Caco-2 (cell line): ENCODE measurements around the gene CCL4. TPM values are rescaled to one million over a fixed set of nuclear protein-coding genes. Genes with fewer than 3 reads are reported as not detected.

Source experiments
- BruUV-seq: library from RNA; stranded (reverse); fragments of 400-500 nt; replicated peaks from 2 replicates; lab custom pipeline; 2021; lab: Mats Ljungman, UMichigan
- CTCF ChIA-PET: fragments of 300-600 bp; sonication (Branson Sonifier 250); formaldehyde crosslinking; loops from one replicate; lab custom pipeline; 2022; ENCODE audit warnings: antibody characterized with exemption; lab: Charles Lee
- POLR2A ChIA-PET: fragments of 300-600 bp; sonication (Branson Sonifier 250); formaldehyde crosslinking; loops from one replicate; lab custom pipeline; 2022; ENCODE audit warnings: antibody characterized with exemption; lab: Charles Lee
- DNase-seq, 2 experiments: peaks; one replicate each; pipeline versions ENCODE4 v3.0.0 to v3.0.0-alpha.2; 2020 to 2022
- H3K27me3 ChIP-seq: replicated peaks from 2 replicates; pipeline ENCODE4 v1.6.0; 2011; ENCODE audit warnings: low read length; ENCODE audit not compliant: control insufficient read depth, insufficient read depth
- H3K36me3 ChIP-seq: 2 replicates; pipeline ENCODE4 v1.5.1; 2011; ENCODE audit warnings: low read length; ENCODE audit not compliant: control insufficient read depth, insufficient read depth
- H3K4me1 ChIP-seq: fragments of 250-450 bp; sonication (Bioruptor Pico); 2 replicates; pipeline ENCODE4 v1.5.1; 2020; ENCODE audit warnings: mild to moderate bottlenecking
- H3K4me3 ChIP-seq: 2 replicates; pipeline ENCODE4 v1.5.1; 2011; ENCODE audit warnings: low read depth, mild to moderate bottlenecking, control low read depth, low read length
- H3K9me3 ChIP-seq: fragments of 250-450 bp; sonication (Bioruptor Pico); 2 replicates; pipeline ENCODE4 v1.5.1; 2020; ENCODE audit warnings: mild to moderate bottlenecking, moderate library complexity
- H3K27ac Mint-ChIP-seq: one replicate; pipeline ENCODE4 v1.8.0; 2022; ENCODE audit warnings: mixed read lengths; ENCODE audit not compliant: unreplicated experiment
- H3K27me3 Mint-ChIP-seq: one replicate; pipeline ENCODE4 v1.8.0; 2022; ENCODE audit warnings: mixed read lengths; ENCODE audit not compliant: insufficient read depth, unreplicated experiment
- H3K36me3 Mint-ChIP-seq: one replicate; pipeline ENCODE4 v1.8.0; 2022; ENCODE audit warnings: mild to moderate bottlenecking, mixed read lengths; ENCODE audit not compliant: insufficient read depth, unreplicated experiment
- H3K4me1 Mint-ChIP-seq: one replicate; pipeline ENCODE4 v1.8.0; 2022; ENCODE audit warnings: low read depth, mixed read lengths; ENCODE audit not compliant: unreplicated experiment
- H3K4me3 Mint-ChIP-seq: one replicate; pipeline ENCODE4 v1.8.0; 2022; ENCODE audit warnings: mild to moderate bottlenecking, moderate library complexity, mixed read lengths; ENCODE audit not compliant: unreplicated experiment
- H3K9me3 Mint-ChIP-seq: one replicate; pipeline ENCODE4 v1.8.0; 2022; ENCODE audit warnings: mixed read lengths; ENCODE audit not compliant: unreplicated experiment
- intact Hi-C: fragments of 100-400 bp; cut with micrococcal nuclease; formaldehyde crosslinking; loops from one replicate; pipeline ENCODE4 v1.10.0; 2022; ENCODE audit not compliant: unreplicated experiment
- total RNA-seq: library from RNA; stranded (reverse); gene quantifications from 2 replicates; pipeline ENCODE4 v1.2.3, GENCODE V29; 2022
- TF ChIP-seq, protein P1 (sequence below), 2 experiments: fragments of 200-600 bp in 1 of 2; IDR thresholded peaks; 1 replicate in 1 of 2; 2 replicates in 1 of 2; pipeline versions ENCODE4 v1.5.1 to v1.8.0; 2011 to 2022; ENCODE audit warnings: antibody characterized with exemption in 1 of 2, control low read depth in 1 of 2, inconsistent platforms in 1 of 2, low read depth in 1 of 2, low read length in 1 of 2, mild to moderate bottlenecking in 1 of 2, moderate library complexity in 1 of 2; ENCODE audit not compliant: insufficient read depth in 1 of 2, severe bottlenecking in 1 of 2, unreplicated experiment in 1 of 2

The CCL4 gene
- total RNA-seq, 1 experiment from 2014 or later = not detected

DNA sequence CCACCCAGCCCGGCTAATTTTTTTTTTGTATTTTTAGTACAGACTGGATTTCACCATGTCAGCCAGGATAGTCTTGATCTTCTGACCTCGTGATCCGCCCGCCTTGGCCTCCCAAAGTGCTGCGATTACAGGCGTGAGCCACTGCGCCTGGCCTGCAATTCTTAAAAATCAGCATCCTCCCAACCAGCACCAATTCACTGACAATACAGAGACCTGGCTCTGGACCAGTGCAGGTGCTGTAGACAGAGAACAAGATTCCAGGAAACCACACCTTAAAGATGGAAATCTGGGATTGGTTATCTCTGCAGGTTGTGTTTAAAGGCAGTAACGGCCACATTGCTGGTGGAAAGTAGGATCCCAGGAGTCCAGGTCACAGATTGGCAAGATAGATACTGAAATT, 39.2 kb downstream of the CCL4 start:
- Mint-ChIP-seq H3K4me1 (no peaks in the 10 kb centered on the region), H3K27ac (no peak overlapping the region), H3K9me3 (no peaks in the 10 kb centered on the region), H3K27me3 (no peaks in the 10 kb centered on the region), H3K4me3 (no peak overlapping the region), H3K36me3 (no peaks in the 10 kb centered on the region)
- H3K9me3 ChIP-seq = no peaks in the 10 kb centered on the region
- no TSS peak for BruUV-seq
- POLR2A ChIA-PET = no interaction called here
- H3K4me3 ChIP-seq = no peak overlapping the region
- CTCF ChIA-PET = interaction anchor here (1.0 kb wide), 1 partner anchor 173 kb away, joined by 3 read pairs; no protein-coding TSS in a partner anchor
- no peaks in the 10 kb centered on the region for H3K36me3 ChIP-seq
- H3K27me3 ChIP-seq = no peaks in the 10 kb centered on the region
- TF ChIP-seq, protein P1, sequence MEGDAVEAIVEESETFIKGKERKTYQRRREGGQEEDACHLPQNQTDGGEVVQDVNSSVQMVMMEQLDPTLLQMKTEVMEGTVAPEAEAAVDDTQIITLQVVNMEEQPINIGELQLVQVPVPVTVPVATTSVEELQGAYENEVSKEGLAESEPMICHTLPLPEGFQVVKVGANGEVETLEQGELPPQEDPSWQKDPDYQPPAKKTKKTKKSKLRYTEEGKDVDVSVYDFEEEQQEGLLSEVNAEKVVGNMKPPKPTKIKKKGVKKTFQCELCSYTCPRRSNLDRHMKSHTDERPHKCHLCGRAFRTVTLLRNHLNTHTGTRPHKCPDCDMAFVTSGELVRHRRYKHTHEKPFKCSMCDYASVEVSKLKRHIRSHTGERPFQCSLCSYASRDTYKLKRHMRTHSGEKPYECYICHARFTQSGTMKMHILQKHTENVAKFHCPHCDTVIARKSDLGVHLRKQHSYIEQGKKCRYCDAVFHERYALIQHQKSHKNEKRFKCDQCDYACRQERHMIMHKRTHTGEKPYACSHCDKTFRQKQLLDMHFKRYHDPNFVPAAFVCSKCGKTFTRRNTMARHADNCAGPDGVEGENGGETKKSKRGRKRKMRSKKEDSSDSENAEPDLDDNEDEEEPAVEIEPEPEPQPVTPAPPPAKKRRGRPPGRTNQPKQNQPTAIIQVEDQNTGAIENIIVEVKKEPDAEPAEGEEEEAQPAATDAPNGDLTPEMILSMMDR (IDR thresholded peaks at IDR 0.05; ENCODE audit: insufficient read depth in 1 of 2, low read depth in 1 of 2, low read length in 1 of 2, severe bottlenecking in 1 of 2, unreplicated experiment in 1 of 2) = no peak
- intact Hi-C loops = no loop called here
- H3K4me1 ChIP-seq = no peaks in the 10 kb centered on the region
- no peak for DNase-seq

- no peaks in the 10 kb centered on the region for H3K36me3 Mint-ChIP-seq
- Histone ChIP-seq H3K27me3 (no peaks in the 10 kb centered on the region), H3K4me1 (no peaks in the 10 kb centered on the region), H3K36me3 (no peaks in the 10 kb centered on the region), H3K4me3 (no peak overlapping the region), H3K9me3 (no peaks in the 10 kb centered on the region)
- DNase-seq = no peak
- no peaks in the 10 kb centered on the region for H3K4me1 Mint-ChIP-seq
- no peaks in the 10 kb centered on the region for H3K9me3 Mint-ChIP-seq
- H3K27me3 Mint-ChIP-seq = peaks cover 2% of the 10 kb centered on the region
- TF ChIP-seq, protein P1 (IDR thresholded peaks at IDR 0.05; ENCODE audit: insufficient read depth in 1 of 2, low read depth in 1 of 2, low read length in 1 of 2, severe bottlenecking in 1 of 2, unreplicated experiment in 1 of 2) = no peak
- ChIA-PET POLR2A (no interaction called here), CTCF (interaction anchor here (1.0 kb wide), 1 partner anchor 175 kb away, joined by 3 read pairs; no protein-coding TSS in a partner anchor)
- no TSS peak for BruUV-seq
- intact Hi-C loops = no loop called here
- no peak overlapping the region for H3K4me3 Mint-ChIP-seq
- H3K27ac Mint-ChIP-seq = no peak overlapping the region
Measured at GRCh38 chr17:36144014-36144413, 40.4 kb downstream of the CCL4 start.

DNA sequence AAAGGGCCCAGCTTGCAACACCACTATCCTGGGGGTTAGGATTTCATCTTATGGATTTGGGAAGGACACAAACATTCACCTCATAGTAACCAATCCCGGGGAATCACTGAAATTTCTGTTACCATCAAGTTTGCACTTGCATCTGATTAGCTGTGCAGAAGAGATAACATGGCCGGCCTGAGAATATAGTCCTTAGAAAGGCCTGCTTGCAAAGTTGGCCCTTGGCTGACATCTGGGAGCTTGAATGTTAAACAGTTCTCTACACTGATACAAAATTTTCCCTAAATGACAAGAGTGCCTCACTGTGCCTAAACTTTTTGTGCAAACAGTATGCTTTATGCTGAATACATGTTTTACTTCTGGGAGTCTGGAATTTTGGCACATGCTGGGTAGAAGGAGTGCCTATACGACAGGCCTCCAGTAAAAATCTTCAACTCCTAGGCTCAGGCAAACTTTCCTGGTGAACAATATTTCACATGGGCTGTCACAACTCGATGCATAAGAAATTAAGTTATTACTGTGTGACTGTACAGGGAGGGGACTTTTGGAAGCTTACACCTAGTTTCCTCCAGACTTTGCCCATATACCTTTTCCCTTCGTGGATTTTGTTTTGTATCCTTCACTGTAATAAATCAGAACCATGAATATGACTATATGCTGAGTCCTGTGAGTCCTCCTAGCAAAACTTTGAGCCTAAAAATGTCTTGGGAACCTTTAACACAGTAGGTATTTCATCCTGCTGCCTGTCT, 41.5 kb downstream of the CCL4 start:
- TF ChIP-seq, protein P1 (IDR thresholded peaks at IDR 0.05; ENCODE audit: insufficient read depth in 1 of 2, low read depth in 1 of 2, low read length in 1 of 2, severe bottlenecking in 1 of 2, unreplicated experiment in 1 of 2) = no peak
- POLR2A ChIA-PET = no interaction called here
- no peaks in the 10 kb centered on the region for H3K36me3 ChIP-seq
- no peak for DNase-seq
- H3K27ac Mint-ChIP-seq = no peak overlapping the region
- no peak overlapping the region for H3K4me3 ChIP-seq
- H3K27me3 Mint-ChIP-seq = peaks cover 2% of the 10 kb centered on the region
- H3K4me3 Mint-ChIP-seq = no peak overlapping the region
- H3K9me3 ChIP-seq = no peaks in the 10 kb centered on the region
- H3K4me1 ChIP-seq = no peaks in the 10 kb centered on the region
- H3K4me1 Mint-ChIP-seq = no peaks in the 10 kb centered on the region
- BruUV-seq = no TSS peak
- H3K27me3 ChIP-seq = no peaks in the 10 kb centered on the region
- CTCF ChIA-PET = interaction anchor here (1.4 kb wide), 1 partner anchor 175 kb away, joined by 5 read pairs; no protein-coding TSS in a partner anchor
- no peaks in the 10 kb centered on the region for H3K9me3 Mint-ChIP-seq
- intact Hi-C loops = loop anchor here (5.0 kb wide), 1 partner anchor 198 kb away; no protein-coding TSS in a partner anchor
- H3K36me3 Mint-ChIP-seq = no peaks in the 10 kb centered on the region
